Measurements from ENCODE around the gene PDE4B. TPM values are rescaled to one million over a fixed set of nuclear protein-coding genes. Genes with fewer than 3 reads are reported as not detected.
A peak's percentile ranks its signal among the peaks of the same experiment; 100 is the strongest.

PDE4B gene
- total RNA-seq, 4 donors from 2014 or later, result 3.7 to 16.6 (median 5.1) TPM

- no peak for TF ChIP-seq EP300 (IDR thresholded peaks at IDR 0.05)
- TF ChIP-seq CTCF (IDR thresholded peaks at IDR 0.05), result no peak
- TF ChIP-seq POLR2AphosphoS5 (IDR thresholded peaks at IDR 0.05), result no peak
- TF ChIP-seq POLR2A (IDR thresholded peaks at IDR 0.05; ENCODE audit: low read depth), result no peak
- H3K4me1 ChIP-seq, result peaks cover 10 to 50% (median 49%) of the 10 kb centered on the region in 4 donors
- WGBS, result 46% methylated on average over 4 of the region's 4 CpGs
- no peak overlapping the region for H3K4me3 ChIP-seq
- peak overlapping the region in 3 of 4 donors; percentile 83 to 89 (median 86) for H3K27ac ChIP-seq (replicated peaks in 1 of 4)
- H3K36me3 ChIP-seq, result no peaks in the 10 kb centered on the region
- DNase-seq (ENCODE audit: extremely low spot score), result no peak
- no peaks in the 10 kb centered on the region for H3K9me3 ChIP-seq
- intact Hi-C loops (cut with DNase I), result loop anchor here (5.0 kb wide), 1 partner anchor 58 kb away; no protein-coding TSS in a partner anchor
- no peaks in the 10 kb centered on the region for H3K27me3 ChIP-seq
These were observed 538.0 kb downstream of the PDE4B start for GRCh38 chr1:66330722-66331141.

GRCh38 chr1:66331658-66332547, 539.2 kb downstream of the PDE4B start:
- DNase-seq (ENCODE audit: extremely low spot score), result peak; percentile 93

GRCh38 chr1:66332548-66332901, 539.8 kb downstream of the PDE4B start:
- intact Hi-C loops (cut with DNase I), result loop anchor here (5.0 kb wide), 1 partner anchor 60 kb away; no protein-coding TSS in a partner anchor
- Histone ChIP-seq H3K36me3 (no peaks in the 10 kb centered on the region), H3K9me3 (no peaks in the 10 kb centered on the region), H3K27ac (replicated peaks in 1 of 4) (peak overlapping the region; percentile 79 to 89 (median 84)), H3K4me1 (peaks cover 22 to 56% (median 56%) of the 10 kb centered on the region in 4 donors), H3K4me3 (peak overlapping the region; percentile 55 to 63 (median 60)), H3K27me3 (no peaks in the 10 kb centered on the region)
- DNase-seq (ENCODE audit: extremely low spot score), result no peak
- WGBS, result 3% methylated on average over 2 of the region's 2 CpGs
- TF ChIP-seq CTCF (IDR thresholded peaks at IDR 0.05) (peak in 1 of 3 experiments; percentile 2), EP300 (IDR thresholded peaks at IDR 0.05) (no peak)

More at GRCh38 chr1:66331658-66332547, 539.2 kb downstream of the PDE4B start:
- H3K27ac ChIP-seq (replicated peaks in 1 of 4), result peak overlapping the region; percentile 79 to 89 (median 84)
- H3K4me1 ChIP-seq, result peaks cover 17 to 56% (median 52%) of the 10 kb centered on the region in 4 donors
- TF ChIP-seq CTCF (IDR thresholded peaks at IDR 0.05) (peak in 2 of 3 experiments; percentile 29 to 48), POLR2A (IDR thresholded peaks at IDR 0.05; ENCODE audit: low read depth) (no peak), POLR2AphosphoS5 (IDR thresholded peaks at IDR 0.05) (peak; percentile 67 to 70)
- H3K36me3 ChIP-seq, result no peaks in the 10 kb centered on the region
- under 1% methylated on average over 16 of the region's 18 CpGs for WGBS
- intact Hi-C loops (cut with DNase I), result loop anchor here (5.0 kb wide), 1 partner anchor 60 kb away; no protein-coding TSS in a partner anchor
- peak overlapping the region; percentile 55 to 63 (median 60) for H3K4me3 ChIP-seq
- no peaks in the 10 kb centered on the region for H3K9me3 ChIP-seq
- H3K27me3 ChIP-seq, result no peaks in the 10 kb centered on the region

- H3K27ac ChIP-seq (replicated peaks in 1 of 4), result peak overlapping the region; percentile 79 to 89 (median 84)
These were observed 540.9 kb downstream of the PDE4B start for GRCh38 chr1:66333466-66334199.

More at GRCh38 chr1:66333466-66334199, 540.9 kb downstream of the PDE4B start:
- no peak for TF ChIP-seq POLR2A (IDR thresholded peaks at IDR 0.05; ENCODE audit: low read depth)
- TF ChIP-seq POLR2AphosphoS5 (IDR thresholded peaks at IDR 0.05), result peak; percentile 43 to 51
- TF ChIP-seq CTCF (IDR thresholded peaks at IDR 0.05), result no peak
- Histone ChIP-seq H3K4me1 (peaks cover 22 to 56% (median 56%) of the 10 kb centered on the region in 4 donors), H3K36me3 (no peaks in the 10 kb centered on the region), H3K27me3 (no peaks in the 10 kb centered on the region), H3K4me3 (peak overlapping the region; percentile 55 to 63 (median 60)), H3K9me3 (no peaks in the 10 kb centered on the region)
- DNase-seq (ENCODE audit: extremely low spot score), result no peak
- intact Hi-C loops (cut with DNase I), result loop anchor here (5.0 kb wide), 1 partner anchor 61 kb away; no protein-coding TSS in a partner anchor
- 41% methylated on average over 4 of the region's 4 CpGs for WGBS

All from esophagus muscularis mucosa (tissue), 4 donors.